Heart left ventricle (tissue), 13 donors: ENCODE data around the gene ARSG.

Experiments used
- CTCF ChIP-seq, 12 donors: fragments of 200-600 bp; sonication (generic) in 4 of 12; IDR thresholded peaks; one replicate each; pipeline versions ENCODE4 v1.5.0 to v1.8.0; 2018 to 2022; ENCODE audit warnings: antibody characterized with exemption in 12 of 12, mild to moderate bottlenecking in 5 of 12
- POLR2A ChIP-seq, 2 donors: fragments of 450-650 bp; IDR thresholded peaks; one replicate each; pipeline ENCODE4 v1.6.1; 2017; ENCODE audit warnings: antibody characterized with exemption in 2 of 2, mild to moderate bottlenecking in 2 of 2, moderate library complexity in 2 of 2
- donor health status: ischemic (EF 13 %, LVEDD 7.1; RV severe dilation, severe dysfunction).
- donor health status: DM: no; HTN: yes; CAD: no.
- donor health status: DM: no; HTN: no; CAD: no.
- donor health status: ischemic (EF 25% LVEDD 6.9; RV normal size, moderate dysfunction).
- donor health status: ischemic (EF 25% LVEDD 5.7; RV mildly dilated, moderate dysfunction).
- donor health status: ischemic (EF 35%, LVEDD 5.7; RV mildly dilated, moderate dysfunction).
- donor health status: nonischemic (EF 11% LVEDD 7.7; RV severe dilation, severe dysfunction).
- donor health status: DM: yes; HTN: yes; CAD: no.
- donor health status: PGD.
- donor health status: ischemic (EF 29% LVEDD 5.4; RV normal size, mild dysfunction).
- donor health status: nonischemic (EF 23%, LVEDD 6.1; RV moderate dilation, normal function).

GRCh38 chr17:68460146-68460545, 168.9 kb downstream of the ARSG start:
- TF ChIP-seq CTCF (IDR thresholded peaks at IDR 0.05), result no peak
- no peak for TF ChIP-seq POLR2A (IDR thresholded peaks at IDR 0.05)
